ENCODE data around the gene DEFB126.
"Not testable (repeated sequence)": the region's sequence is repeated elsewhere in the genome, so short reads cannot be mapped to it uniquely, and the experiment has no call there.

- not testable (repeated sequence) for TF ChIP-seq POLR2AphosphoS5 (IDR thresholded peaks at IDR 0.05); CTCF (IDR thresholded peaks at IDR 0.05 in 8 of 11, conservative IDR thresholded peaks at IDR 0.05 in 3 of 11); POLR2A (IDR thresholded peaks at IDR 0.05)
Measured at GRCh38 chr20:97691-98090, 44.7 kb upstream of the DEFB126 start.
